Ovary (tissue), 9 donors: ENCODE measurements around the gene SNTA1. TPM values are rescaled to one million over a fixed set of nuclear protein-coding genes. Genes with fewer than 3 reads are reported as not detected.
"Not testable (repeated sequence)": the region's sequence is repeated elsewhere in the genome, so short reads cannot be mapped to it uniquely, and the experiment has no call there.

Source experiments
- DNase-seq, 5 donors: peaks; one replicate each; pipeline ENCODE4 v3.0.0-alpha.2; 2019 to 2020
- H3K27ac ChIP-seq, 2 donors: fragments of 200-600 bp; one replicate each; pipeline versions ENCODE4 v1.5.1 to v1.8.0; 2019 to 2022
- H3K27me3 ChIP-seq: fragments of 200-600 bp; one replicate; pipeline ENCODE4 v1.8.0; 2022
- H3K36me3 ChIP-seq: fragments of 200-600 bp; sonication (generic); one replicate; pipeline ENCODE4 v1.5.1; 2019
- H3K4me1 ChIP-seq: one replicate; pipeline ENCODE4 v1.8.1; 2013; ENCODE audit warnings: mild to moderate bottlenecking, moderate library complexity; ENCODE audit not compliant: insufficient read depth
- H3K4me3 ChIP-seq: fragments of 200-600 bp; sonication (generic); one replicate; pipeline ENCODE4 v1.5.1; 2017
- H3K9me3 ChIP-seq, 2 donors: fragments of 200-600 bp in 1 of 2; sonication (generic) in 1 of 2; one replicate each; pipeline versions ENCODE4 v1.5.1 to v1.8.1; 2013 to 2019; ENCODE audit warnings: mild to moderate bottlenecking in 1 of 2, moderate library complexity in 1 of 2
- EP300 ChIP-seq: sonication (generic); formaldehyde crosslinking; IDR thresholded peaks from one replicate; pipeline ENCODE4 v1.6.1; 2017; ENCODE audit warnings: antibody characterized with exemption
- POLR2A ChIP-seq: fragments of 450-650 bp; IDR thresholded peaks from one replicate; pipeline ENCODE4 v1.6.1; 2017; ENCODE audit warnings: antibody characterized with exemption, mild to moderate bottlenecking, moderate library complexity
- WGBS, 3 donors: extraction: QIAGEN DNeasy Blood & Tissue Kit in 1 of 3; methylation state at CpG; one replicate each; pipeline versions ENCODE4 v1.1.5 to v1.1.7; 2013 to 2017; 5-methylcytosine and 5-hydroxymethylcytosine counted together
- intact Hi-C, 4 donors: fragments of 100-400 bp; cut with DNase I; formaldehyde crosslinking; loops; one replicate each; pipeline versions ENCODE4 v1.11.0 to v1.15.1; 2022 to 2023
- polyA plus RNA-seq, 2 donors: library from polyadenylated mRNA; stranded (reverse); fragments of 200-250 nt in 1 of 2; fragments of 350-450 nt in 1 of 2; fragmentation: Illumina TruSeq in 1 of 2; extraction: RNeasy Lipid Tissue Mini Kit (QIAGEN cat#74804) in 1 of 2; gene quantifications; one replicate each; pipeline ENCODE4 v1.2.3, GENCODE V29; 2013 to 2014
- total RNA-seq, 7 donors: library from RNA; depleted of rRNA in 2 of 7; stranded (reverse); fragments of >200 nt in 2 of 7; fragmentation: NEBNext Ultra II Directional in 3 of 7; extraction: Animal tissue kit (Norgen Biotek cat#: 25700) in 3 of 7; gene quantifications; one replicate each; pipeline versions ENCODE4 v1.1.0 to v1.2.4, GENCODE V29; 2016 to 2023
- TF ChIP-seq, protein P1 (sequence below), 3 donors: fragments of 450-650 bp in 2 of 3; fragments of 200-600 bp in 1 of 3; IDR thresholded peaks; one replicate each; pipeline versions ENCODE4 v1.5.1 to v1.8.0; 2016 to 2022; ENCODE audit warnings: antibody characterized with exemption in 3 of 3, mild to moderate bottlenecking in 1 of 3
- donor health status: DM: no; HTN: no; CAD: no; lungs with moderate emphysema.
- donor health status: DM: no; HTN: no; CAD: no.
- donor health status: Bipolar disorder and iron deficiency.
- donor health status: DM: yes; HTN: yes; CAD: no.
- donor health status: DM: no; HTN: no; CAD: no.
- donor health status: DM: yes; HTN: yes; CAD: no.

Gene SNTA1
- total and polyA plus RNA-seq, 9 donors, result 6.3 to 31.5 (median 20.2) TPM

DNA sequence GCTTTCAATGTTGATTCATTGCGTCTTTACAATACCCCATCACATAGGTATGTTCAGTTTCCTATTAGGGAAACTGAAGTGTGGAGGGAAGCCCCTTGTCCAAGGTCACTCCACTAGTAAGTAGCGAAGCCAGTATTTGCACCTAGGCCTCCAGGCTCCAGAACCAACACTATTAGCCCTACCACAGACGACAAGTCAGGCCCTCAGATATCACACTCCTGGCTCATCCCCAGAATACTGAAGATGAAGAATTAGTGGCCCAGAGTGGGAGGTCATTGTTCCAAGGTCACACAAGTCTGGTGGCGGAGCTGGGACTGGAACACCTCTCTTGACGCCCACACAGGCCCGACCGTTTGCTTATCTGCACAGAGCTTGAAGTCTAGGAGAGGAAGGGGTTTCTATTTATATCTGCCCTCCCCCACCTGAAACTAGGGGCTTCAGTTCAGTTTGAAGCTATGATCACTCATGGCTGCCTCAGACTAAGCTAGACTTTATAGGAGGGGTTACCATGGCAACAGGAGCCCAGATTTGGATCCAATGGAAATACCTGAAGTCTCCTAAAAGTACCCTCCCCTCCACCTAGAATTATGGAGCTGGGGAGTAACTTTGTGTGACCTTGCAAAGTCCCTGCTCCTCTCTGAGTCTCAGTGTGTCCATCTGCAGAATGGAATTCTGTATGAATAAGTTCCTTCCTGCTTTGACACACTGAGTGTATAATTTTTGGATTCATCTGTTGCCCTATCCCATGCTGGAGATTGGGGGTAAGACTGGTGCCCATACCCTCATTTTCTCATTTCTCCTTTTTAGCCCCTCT is 2.2 kb downstream of the SNTA1 start:
- Histone ChIP-seq H3K36me3 (no peaks in the 10 kb centered on the region), H3K27ac (peak overlapping the region in 1 of 2 donors; percentile 15), H3K4me1 (peaks cover 4% of the 10 kb centered on the region), H3K4me3 (no peak overlapping the region), H3K9me3 (no peaks in the 10 kb centered on the region), H3K27me3 (no peaks in the 10 kb centered on the region)
- TF ChIP-seq POLR2A (no peak), EP300 (no peak)
- TF ChIP-seq, protein P1, sequence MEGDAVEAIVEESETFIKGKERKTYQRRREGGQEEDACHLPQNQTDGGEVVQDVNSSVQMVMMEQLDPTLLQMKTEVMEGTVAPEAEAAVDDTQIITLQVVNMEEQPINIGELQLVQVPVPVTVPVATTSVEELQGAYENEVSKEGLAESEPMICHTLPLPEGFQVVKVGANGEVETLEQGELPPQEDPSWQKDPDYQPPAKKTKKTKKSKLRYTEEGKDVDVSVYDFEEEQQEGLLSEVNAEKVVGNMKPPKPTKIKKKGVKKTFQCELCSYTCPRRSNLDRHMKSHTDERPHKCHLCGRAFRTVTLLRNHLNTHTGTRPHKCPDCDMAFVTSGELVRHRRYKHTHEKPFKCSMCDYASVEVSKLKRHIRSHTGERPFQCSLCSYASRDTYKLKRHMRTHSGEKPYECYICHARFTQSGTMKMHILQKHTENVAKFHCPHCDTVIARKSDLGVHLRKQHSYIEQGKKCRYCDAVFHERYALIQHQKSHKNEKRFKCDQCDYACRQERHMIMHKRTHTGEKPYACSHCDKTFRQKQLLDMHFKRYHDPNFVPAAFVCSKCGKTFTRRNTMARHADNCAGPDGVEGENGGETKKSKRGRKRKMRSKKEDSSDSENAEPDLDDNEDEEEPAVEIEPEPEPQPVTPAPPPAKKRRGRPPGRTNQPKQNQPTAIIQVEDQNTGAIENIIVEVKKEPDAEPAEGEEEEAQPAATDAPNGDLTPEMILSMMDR (IDR thresholded peaks at IDR 0.05), result no peak
- DNase-seq, result no peak
- 40 to 54% (median 44%) methylated on average over 7 of the region's 7 CpGs for WGBS, 3 donors
- intact Hi-C loops, result no loop called here

DNA sequence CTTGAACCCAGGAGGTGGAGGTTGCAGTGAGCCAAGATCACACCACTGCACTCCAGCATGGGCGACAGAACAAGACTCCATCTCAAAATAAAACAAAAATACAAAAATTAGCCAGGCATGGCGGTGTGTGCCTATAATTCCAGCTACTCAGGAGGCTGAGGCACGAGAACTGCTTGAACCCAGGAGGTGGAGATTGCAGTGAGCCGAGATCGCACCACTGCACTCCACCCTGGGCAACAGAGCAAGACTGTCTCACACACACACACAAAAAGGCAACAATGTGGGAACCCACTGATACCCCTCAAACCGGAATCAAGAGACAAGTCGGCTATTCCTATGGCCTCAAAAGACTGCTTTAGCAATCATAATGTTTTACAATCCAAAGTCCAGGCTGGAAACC is 3.0 kb downstream of the SNTA1 start:
- H3K4me3 ChIP-seq, H3K27ac ChIP-seq, H3K36me3 ChIP-seq, H3K27me3 ChIP-seq, intact Hi-C loops, H3K4me1 ChIP-seq, H3K9me3 ChIP-seq, DNase-seq: not testable (repeated sequence)
- 89 to 92% (median 91%) methylated on average over 7 of the region's 7 CpGs for WGBS, 3 donors

DNA sequence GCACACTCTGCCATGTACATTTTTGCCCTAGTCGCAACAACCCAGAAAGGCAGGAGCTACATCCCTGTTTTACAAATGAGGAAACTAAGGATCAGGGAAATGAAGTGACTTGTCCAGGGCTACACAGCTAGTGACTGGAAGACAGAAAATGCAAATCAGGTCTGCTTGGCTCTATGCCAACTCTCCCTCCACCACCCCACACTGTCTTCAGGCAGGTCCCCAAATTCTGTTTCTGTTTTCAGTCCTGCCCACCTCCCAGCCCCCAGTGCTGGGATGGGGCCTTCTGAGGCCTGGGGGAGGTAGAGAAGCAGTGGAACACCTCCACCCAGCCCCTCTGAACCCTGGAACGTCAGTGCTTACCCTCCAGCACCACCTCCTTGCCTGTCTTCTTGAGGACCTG is 5.1 kb downstream of the SNTA1 start:
- H3K4me1 ChIP-seq, result peaks cover 4% of the 10 kb centered on the region
- H3K27ac ChIP-seq, result no peak overlapping the region
- no peak for DNase-seq
- intact Hi-C loops, result no loop called here
- no peaks in the 10 kb centered on the region for H3K9me3 ChIP-seq
- H3K27me3 ChIP-seq, result no peaks in the 10 kb centered on the region
- TF ChIP-seq POLR2A, result no peak
- no peak for TF ChIP-seq EP300
- TF ChIP-seq, protein P1 (IDR thresholded peaks at IDR 0.05), result no peak
- no peaks in the 10 kb centered on the region for H3K36me3 ChIP-seq
- H3K4me3 ChIP-seq, result no peak overlapping the region
- WGBS, 3 donors, result 89 to 90% (median 89%) methylated on average over 2 of the region's 2 CpGs

DNA sequence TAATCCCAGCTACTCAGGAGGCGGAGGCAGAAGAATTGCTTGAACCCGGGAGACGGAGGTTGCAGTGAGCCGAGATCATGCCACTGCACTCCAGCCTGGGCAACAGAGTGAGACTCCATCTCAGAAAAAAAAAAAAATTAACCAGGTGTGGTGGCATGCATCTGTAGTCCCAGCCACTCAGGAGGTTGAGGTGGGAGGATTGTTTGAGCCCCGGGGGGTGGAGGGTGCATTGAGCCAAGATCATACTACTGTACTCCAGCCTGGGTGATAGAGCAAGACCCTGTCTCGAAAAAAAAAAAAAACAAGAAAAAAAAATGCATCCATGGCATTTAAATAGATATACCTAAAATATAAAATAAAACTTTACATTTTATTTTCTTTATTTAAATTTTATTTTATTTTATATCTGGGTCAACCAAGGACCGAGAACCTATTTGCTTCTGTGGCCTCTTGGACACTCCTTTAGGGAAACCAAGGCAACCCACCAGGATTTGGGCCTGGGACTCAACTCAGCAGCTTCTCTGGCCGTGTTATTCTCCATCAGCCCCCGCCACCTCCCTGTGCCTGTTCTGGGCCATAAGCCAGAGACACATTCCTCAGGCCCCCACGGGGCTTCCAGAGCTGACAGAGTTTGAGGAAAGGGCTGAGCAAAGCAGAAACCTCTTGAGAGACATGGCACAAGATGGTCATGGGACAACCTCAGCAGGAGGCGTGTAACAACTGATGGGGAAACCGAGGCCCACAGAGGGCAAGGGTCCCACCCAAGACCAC is 6.2 kb downstream of the SNTA1 start:
- no peak overlapping the region for H3K27ac ChIP-seq
- DNase-seq, result peak; percentile 48 to 72 (median 57)
- 54 to 58% (median 57%) methylated on average over 12 of the region's 12 CpGs for WGBS, 3 donors

More for the DNA sequence above, 6.2 kb downstream of the SNTA1 start:
- H3K36me3 ChIP-seq, result no peaks in the 10 kb centered on the region
- no peaks in the 10 kb centered on the region for H3K27me3 ChIP-seq
- no peak overlapping the region for H3K4me3 ChIP-seq
- H3K4me1 ChIP-seq, result peaks cover 4% of the 10 kb centered on the region
- intact Hi-C loops, result no loop called here
- H3K9me3 ChIP-seq, result no peaks in the 10 kb centered on the region
- TF ChIP-seq EP300 (no peak), POLR2A (no peak)
- TF ChIP-seq, protein P1 (IDR thresholded peaks at IDR 0.05), result no peak
